HepG2 (cell line): ENCODE data around the gene LRRC3B. TPM values are rescaled to one million over a fixed set of nuclear protein-coding genes. Genes with fewer than 3 reads are reported as not detected.

Experiments used
- ATAC-seq: fragments of 200-7000 bp; cut with Tn5 transposase; 3 replicates; pipeline ENCODE4 v1.9.1; 2020; ENCODE audit warnings: mild to moderate bottlenecking, moderate library complexity
- BruUV-seq: library from RNA; stranded (reverse); fragments of 400-500 nt; replicated peaks from 2 replicates; lab custom pipeline; 2021; lab: Mats Ljungman, UMichigan
- CTCF ChIA-PET: fragments of 300-600 bp; formaldehyde crosslinking; extraction: SDS; loops from one replicate; lab custom pipeline; 2021; ENCODE audit warnings: low total read pairs, inconsistent platforms, low intra/inter-chr PET ratio; lab: Yijun Ruan, JAX
- POLR2A ChIA-PET: fragments of 350-600 bp; sonication (Branson Sonifier 250); formaldehyde crosslinking; loops from one replicate; lab custom pipeline; 2020; ENCODE audit warnings: antibody characterized with exemption, inconsistent platforms; lab: Yijun Ruan, JAX
- DNase-seq: peaks from one replicate; pipeline ENCODE4 v3.0.0-alpha.2; 2015; ENCODE audit warnings: low spot score
- FAIRE-seq: peaks from 3 replicates; lab custom pipeline; 2011; peaks lifted over from hg19 to GRCh38; lab: Jason Lieb, UNC
- H2AFZ ChIP-seq: one replicate; pipeline ENCODE4 v1.6.1; 2011; ENCODE audit warnings: low read length, inconsistent platforms
- H3K27ac ChIP-seq: fragments of 300-600 bp; 3 replicates; pipeline ENCODE4 v1.8.0; 2011; ENCODE audit warnings: mixed run types, mild to moderate bottlenecking, mixed read lengths, low read length, inconsistent platforms; ENCODE audit not compliant: insufficient read depth; ENCODE audit errors: extremely low read length
- H3K27me3 ChIP-seq, 2 experiments: fragments of 200-600 bp in 1 of 2; 2 replicates in 1 of 2; 3 replicates in 1 of 2; pipeline versions ENCODE4 v1.6.0 to v1.8.0; 2011; ENCODE audit warnings: low read length in 2 of 2, mild to moderate bottlenecking in 2 of 2, moderate library complexity in 2 of 2, inconsistent platforms in 1 of 2; ENCODE audit not compliant: insufficient read depth in 2 of 2, control insufficient read depth in 1 of 2
- H3K36me3 ChIP-seq, 2 experiments: fragments of 200-600 bp in 1 of 2; replicated peaks in 1 of 2; 2 replicates in 1 of 2; 3 replicates in 1 of 2; pipeline versions ENCODE4 v1.5.1 to v1.8.0; 2011; ENCODE audit warnings: low read length in 2 of 2, inconsistent platforms in 1 of 2; ENCODE audit not compliant: insufficient read depth in 2 of 2, control insufficient read depth in 1 of 2
- H3K4me1 ChIP-seq: 2 replicates; pipeline ENCODE4 v1.5.1; 2012; ENCODE audit warnings: low read length, inconsistent platforms; ENCODE audit not compliant: insufficient read depth
- H3K4me2 ChIP-seq: 2 replicates; pipeline ENCODE4 v1.6.0; 2011; ENCODE audit warnings: low read depth, low read length, inconsistent platforms
- H3K4me3 ChIP-seq, 3 experiments: fragments of 200-600 bp in 1 of 3; sonication (generic), shearing (Covaris generic) in 1 of 3; replicated peaks in 1 of 3; 2 replicates each; pipeline ENCODE4 v1.5.1; 2011 to 2016; ENCODE audit warnings: low read length in 3 of 3, inconsistent platforms in 2 of 3, low read depth in 2 of 3, mild to moderate bottlenecking in 2 of 3, control low read depth in 1 of 3, mixed read lengths in 1 of 3; ENCODE audit not compliant: insufficient read depth in 1 of 3
- H3K79me2 ChIP-seq: one replicate; pipeline ENCODE4 v1.6.1; 2011; ENCODE audit warnings: low read length, inconsistent platforms; ENCODE audit not compliant: insufficient read depth
- H3K9ac ChIP-seq: 2 replicates; pipeline ENCODE4 v1.6.0; 2011; ENCODE audit warnings: mild to moderate bottlenecking, low read depth, low read length, inconsistent platforms; ENCODE audit not compliant: insufficient read depth
- H3K9me3 ChIP-seq: 2 replicates; pipeline ENCODE4 v1.5.1; 2012; ENCODE audit warnings: mild to moderate bottlenecking, low read length
- H4K20me1 ChIP-seq: 2 replicates; pipeline ENCODE4 v1.6.0; 2011; ENCODE audit warnings: inconsistent platforms, mild to moderate bottlenecking, low read length, moderate library complexity; ENCODE audit not compliant: insufficient read depth
- AGO1 ChIP-seq: fragments of 200-400 bp; formaldehyde crosslinking; IDR thresholded peaks from 2 replicates; pipeline ENCODE4 v1.6.1; 2017; ENCODE audit warnings: mild to moderate bottlenecking, low read depth, low read length, moderate library complexity; ENCODE audit not compliant: poor library complexity, severe bottlenecking
- FOXC1 ChIP-seq: sonication (generic); formaldehyde crosslinking; IDR thresholded peaks from 2 replicates; pipeline ENCODE4 v1.8.0; 2022; ENCODE audit warnings: mild to moderate bottlenecking, missing genetic modification reagents, borderline replicate concordance
- HMGXB3 ChIP-seq: sonication (generic); formaldehyde crosslinking; IDR thresholded peaks from 2 replicates; pipeline ENCODE4 v1.4.0; 2020; ENCODE audit warnings: missing genetic modification reagents, borderline replicate concordance
- KAT7 ChIP-seq: IDR thresholded peaks from 2 replicates; pipeline ENCODE4 v1.6.1; 2018; ENCODE audit warnings: borderline replicate concordance, missing compliant biosample characterization
- NCOA5 ChIP-seq: sonication (generic); formaldehyde crosslinking; IDR thresholded peaks from 2 replicates; pipeline ENCODE4 v1.4.0; 2020; ENCODE audit warnings: missing genetic modification reagents
- TCF7L2 ChIP-seq: IDR thresholded peaks from 2 replicates; pipeline ENCODE4 v1.6.1; 2011; ENCODE audit warnings: mild to moderate bottlenecking, low read depth, low read length, moderate library complexity
- ZMAT5 ChIP-seq: sonication (generic); formaldehyde crosslinking; IDR thresholded peaks from 2 replicates; pipeline ENCODE4 v1.5.0; 2020; ENCODE audit warnings: mild to moderate bottlenecking, low read depth, missing genetic modification reagents, borderline replicate concordance
- ZNF333 ChIP-seq: sonication (generic); formaldehyde crosslinking; IDR thresholded peaks from 2 replicates; pipeline ENCODE4 v1.4.0; 2020; ENCODE audit warnings: mild to moderate bottlenecking, missing genetic modification reagents, borderline replicate concordance
- ZNF550 ChIP-seq: sonication (generic); formaldehyde crosslinking; IDR thresholded peaks from 2 replicates; pipeline ENCODE4 v1.4.0; 2020; ENCODE audit warnings: mild to moderate bottlenecking, missing genetic modification reagents, borderline replicate concordance
- WGBS: methylation state at CpG from one replicate; pipeline ENCODE4 v1.1.6; 2017; ENCODE audit warnings: low lambda C conversion rate; 5-methylcytosine and 5-hydroxymethylcytosine counted together
- in situ Hi-C: cut with HindIII; loops from 2 replicates; pipeline ENCODE4 v1.10.0; 2017; ENCODE audit warnings: low pct_unique_long_range_greater_than_20kb; ENCODE audit not compliant: extremely low pct_ligation_motif_present
- intact Hi-C: fragments of 100-400 bp; cut with micrococcal nuclease; formaldehyde crosslinking; loops from one replicate; pipeline ENCODE4 v1.10.0; 2022; ENCODE audit not compliant: unreplicated experiment
- polyA plus RNA-seq, 8 experiments: library from polyadenylated mRNA; depleted of rRNA in 3 of 8; stranded (reverse) in 7 of 8; unstranded in 1 of 8; fragments of >200 nt; fragmentation: Illumina TruSeq in 4 of 8; extraction: Trizol in 4 of 8; gene quantifications; 2 replicates each; pipeline versions ENCODE4 v1.2.1 to v1.2.3, GENCODE V29; 2011 to 2016; ENCODE audit warnings: low read depth in 4 of 8, missing spikeins in 1 of 8, mixed read lengths in 1 of 8; ENCODE audit not compliant: insufficient read depth in 1 of 8
- total RNA-seq, 5 experiments: library from RNA; depleted of rRNA; stranded (reverse); fragments of >200 nt; fragmentation: Illumina TruSeq; extraction: Trizol; gene quantifications; 2 replicates each; pipeline ENCODE4 v1.2.3, GENCODE V29; 2016; ENCODE audit warnings: low read depth in 1 of 5
- TF ChIP-seq, protein P1 (sequence below): IDR thresholded peaks from 2 replicates; pipeline ENCODE4 v1.4.0; 2020; ENCODE audit warnings: mild to moderate bottlenecking, missing genetic modification reagents

The LRRC3B gene
- total and polyA plus RNA-seq, 2 of the 13 experiments (the other 11 are each of a cell fraction or from before 2014, with no cell fraction given) = not detected

- Histone ChIP-seq H3K79me2 (no peaks in the 10 kb centered on the region), H3K4me1 (no peaks in the 10 kb centered on the region), H3K27ac (no peak overlapping the region), H3K36me3 (no peaks in the 10 kb centered on the region), H3K4me3 (no peak overlapping the region), H2AFZ (no peak overlapping the region), H3K4me2 (no peak overlapping the region), H4K20me1 (no peaks in the 10 kb centered on the region), H3K9me3 (no peaks in the 10 kb centered on the region), H3K9ac (no peak overlapping the region), H3K27me3 (no peaks in the 10 kb centered on the region)
- intact Hi-C loops = no loop called here
- ChIA-PET POLR2A (no interaction called here), CTCF (no interaction called here)
- no peak for ATAC-seq
- in situ Hi-C loops = no loop called here
- 9% methylated on average over 1 of the region's 1 CpG for WGBS
- no TSS peak for BruUV-seq
- TF ChIP-seq AGO1 (no peak), KAT7 (CRISPR knock-in tag) (no peak), FOXC1 (CRISPR knock-in tag) (no peak), HMGXB3 (no peak), ZNF550 (CRISPR knock-in tag) (no peak), ZMAT5 (CRISPR knock-in tag) (no peak), TCF7L2 (no peak), ZNF333 (no peak), NCOA5 (CRISPR knock-in tag) (no peak)
- TF ChIP-seq, protein P1, sequence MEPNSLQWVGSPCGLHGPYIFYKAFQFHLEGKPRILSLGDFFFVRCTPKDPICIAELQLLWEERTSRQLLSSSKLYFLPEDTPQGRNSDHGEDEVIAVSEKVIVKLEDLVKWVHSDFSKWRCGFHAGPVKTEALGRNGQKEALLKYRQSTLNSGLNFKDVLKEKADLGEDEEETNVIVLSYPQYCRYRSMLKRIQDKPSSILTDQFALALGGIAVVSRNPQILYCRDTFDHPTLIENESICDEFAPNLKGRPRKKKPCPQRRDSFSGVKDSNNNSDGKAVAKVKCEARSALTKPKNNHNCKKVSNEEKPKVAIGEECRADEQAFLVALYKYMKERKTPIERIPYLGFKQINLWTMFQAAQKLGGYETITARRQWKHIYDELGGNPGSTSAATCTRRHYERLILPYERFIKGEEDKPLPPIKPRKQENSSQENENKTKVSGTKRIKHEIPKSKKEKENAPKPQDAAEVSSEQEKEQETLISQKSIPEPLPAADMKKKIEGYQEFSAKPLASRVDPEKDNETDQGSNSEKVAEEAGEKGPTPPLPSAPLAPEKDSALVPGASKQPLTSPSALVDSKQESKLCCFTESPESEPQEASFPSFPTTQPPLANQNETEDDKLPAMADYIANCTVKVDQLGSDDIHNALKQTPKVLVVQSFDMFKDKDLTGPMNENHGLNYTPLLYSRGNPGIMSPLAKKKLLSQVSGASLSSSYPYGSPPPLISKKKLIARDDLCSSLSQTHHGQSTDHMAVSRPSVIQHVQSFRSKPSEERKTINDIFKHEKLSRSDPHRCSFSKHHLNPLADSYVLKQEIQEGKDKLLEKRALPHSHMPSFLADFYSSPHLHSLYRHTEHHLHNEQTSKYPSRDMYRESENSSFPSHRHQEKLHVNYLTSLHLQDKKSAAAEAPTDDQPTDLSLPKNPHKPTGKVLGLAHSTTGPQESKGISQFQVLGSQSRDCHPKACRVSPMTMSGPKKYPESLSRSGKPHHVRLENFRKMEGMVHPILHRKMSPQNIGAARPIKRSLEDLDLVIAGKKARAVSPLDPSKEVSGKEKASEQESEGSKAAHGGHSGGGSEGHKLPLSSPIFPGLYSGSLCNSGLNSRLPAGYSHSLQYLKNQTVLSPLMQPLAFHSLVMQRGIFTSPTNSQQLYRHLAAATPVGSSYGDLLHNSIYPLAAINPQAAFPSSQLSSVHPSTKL (CRISPR knock-in tag) = no peak
- DNase-seq = no peak
- FAIRE-seq = no peak
Observed at GRCh38 chr3:26636096-26636727, 13.6 kb downstream of the LRRC3B start.
